K562 (cell line): ENCODE measurements around the gene SLC29A3. TPM values are rescaled to one million over a fixed set of nuclear protein-coding genes. Genes with fewer than 3 reads are reported as not detected.

Experiments
- ADNP ChIP-seq: fragments of 200-800 bp; sonication (Bioruptor generic); IDR thresholded peaks from 2 replicates; pipeline ENCODE4 v1.6.1; 2016; ENCODE audit warnings: missing genetic modification characterization, missing compliant biosample characterization
- ATF3 ChIP-seq, 2 experiments: fragments of 450-650 bp in 1 of 2; sonication (generic) in 1 of 2; formaldehyde crosslinking in 1 of 2; IDR thresholded peaks in 1 of 2; conservative IDR thresholded peaks in 1 of 2; 2 replicates each; pipeline versions ENCODE4 v1.6.1 to v1.8.1; 2016 to 2023; ENCODE audit warnings: mild to moderate bottlenecking in 2 of 2, moderate library complexity in 2 of 2, inconsistent platforms in 1 of 2, missing genetic modification reagents in 1 of 2
- ELK3 ChIP-seq: fragments of 450-650 bp; formaldehyde crosslinking; IDR thresholded peaks from 2 replicates; pipeline ENCODE4 v1.4.0; 2020; ENCODE audit warnings: mild to moderate bottlenecking
- FOSL1 ChIP-seq: fragments of 200-800 bp; sonication (Bioruptor generic); conservative IDR thresholded peaks from 2 replicates; pipeline ENCODE4 v1.6.1; 2016; ENCODE audit warnings: missing genetic modification characterization, missing compliant biosample characterization
- FOXK2 ChIP-seq, 2 experiments: fragments of 450-650 bp; IDR thresholded peaks in 1 of 2; conservative IDR thresholded peaks in 1 of 2; 2 replicates each; pipeline ENCODE4 v1.6.1; 2016; ENCODE audit warnings: low read depth in 2 of 2, mild to moderate bottlenecking in 1 of 2
- GATAD2B ChIP-seq: fragments of 450-650 bp; IDR thresholded peaks from 2 replicates; pipeline ENCODE4 v1.6.1; 2017; ENCODE audit warnings: mild to moderate bottlenecking, borderline replicate concordance
- KDM4B ChIP-seq, 2 experiments: fragments of 450-650 bp in 1 of 2; sonication (generic) in 1 of 2; IDR thresholded peaks; 2 replicates each; pipeline ENCODE4 v1.6.1; 2016 to 2017; ENCODE audit warnings: borderline replicate concordance in 2 of 2, antibody characterized with exemption in 1 of 2, low read depth in 1 of 2, mild to moderate bottlenecking in 1 of 2
- MECOM ChIP-seq: fragments of 250-450 bp; sonication (Bioruptor Pico); IDR thresholded peaks from 2 replicates; pipeline ENCODE4 v1.8.0; 2022; ENCODE audit warnings: inconsistent platforms
- NFE2 ChIP-seq: IDR thresholded peaks from 2 replicates; pipeline ENCODE4 v1.6.1; 2014; ENCODE audit warnings: antibody characterized with exemption, low read depth
- PKNOX1 ChIP-seq: fragments of 450-650 bp; IDR thresholded peaks from 2 replicates; pipeline ENCODE4 v1.6.1; 2016
- PRDM10 ChIP-seq: fragments of 450-650 bp; IDR thresholded peaks from 2 replicates; pipeline ENCODE4 v1.6.1; 2018; ENCODE audit not compliant: partially characterized antibody
- RAD21 ChIP-seq, 2 experiments: fragments of 250-450 bp in 1 of 2; fragments of 450-650 bp in 1 of 2; sonication (Bioruptor Pico) in 1 of 2; formaldehyde crosslinking in 1 of 2; IDR thresholded peaks in 1 of 2; conservative IDR thresholded peaks in 1 of 2; 2 replicates each; pipeline versions ENCODE4 v1.4.0 to v1.8.0; 2020 to 2022; ENCODE audit warnings: mild to moderate bottlenecking in 2 of 2, moderate library complexity in 1 of 2
- RCOR1 ChIP-seq, 2 experiments: IDR thresholded peaks; 2 replicates each; pipeline ENCODE4 v1.6.1; 2012; ENCODE audit warnings: low read depth in 2 of 2, low read length in 2 of 2, borderline replicate concordance in 1 of 2, improper control_type of control experiment in 1 of 2
- SNRNP70 ChIP-seq: fragments of 200-400 bp; formaldehyde crosslinking; optimal IDR thresholded peaks from 2 replicates; pipeline ENCODE3; 2017; ENCODE audit warnings: low read depth, low read length
- ZNF79 ChIP-seq: fragments of 250-450 bp; sonication (Bioruptor Pico); IDR thresholded peaks from 2 replicates; pipeline ENCODE4 v1.4.0; 2020; ENCODE audit warnings: low read depth, mild to moderate bottlenecking, moderate library complexity
- polyA plus RNA-seq, 8 experiments: library from polyadenylated mRNA; depleted of rRNA in 4 of 8; stranded (reverse) in 5 of 8; unstranded in 3 of 8; fragments of >200 nt; fragmentation: Nextera tagmentation in 2 of 8; fragmentation: Illumina TruSeq in 1 of 8; extraction: Ambion mirVana in 2 of 8; extraction: Trizol in 1 of 8; gene quantifications; 2 replicates each; pipeline versions ENCODE4 v1.2.1 to v1.2.3, GENCODE V29; 2011 to 2014; ENCODE audit warnings: inconsistent platforms in 1 of 8, missing spikeins in 1 of 8
- total RNA-seq, 7 experiments: library from RNA; depleted of rRNA in 6 of 7; stranded (reverse); fragments of >200 nt in 6 of 7; fragmentation: Illumina TruSeq in 2 of 7; extraction: Trizol in 2 of 7; gene quantifications; 2 replicates each; pipeline versions ENCODE4 v1.2.1 to v1.2.3, GENCODE V29; 2011 to 2021; ENCODE audit warnings: low replicate concordance in 1 of 7

The SLC29A3 gene
- total and polyA plus RNA-seq, 9 of the 15 experiments (the other 6 are each of a cell fraction or from before 2014, with no cell fraction given): 2.1 to 10.7 (median 4.6) TPM

DNA sequence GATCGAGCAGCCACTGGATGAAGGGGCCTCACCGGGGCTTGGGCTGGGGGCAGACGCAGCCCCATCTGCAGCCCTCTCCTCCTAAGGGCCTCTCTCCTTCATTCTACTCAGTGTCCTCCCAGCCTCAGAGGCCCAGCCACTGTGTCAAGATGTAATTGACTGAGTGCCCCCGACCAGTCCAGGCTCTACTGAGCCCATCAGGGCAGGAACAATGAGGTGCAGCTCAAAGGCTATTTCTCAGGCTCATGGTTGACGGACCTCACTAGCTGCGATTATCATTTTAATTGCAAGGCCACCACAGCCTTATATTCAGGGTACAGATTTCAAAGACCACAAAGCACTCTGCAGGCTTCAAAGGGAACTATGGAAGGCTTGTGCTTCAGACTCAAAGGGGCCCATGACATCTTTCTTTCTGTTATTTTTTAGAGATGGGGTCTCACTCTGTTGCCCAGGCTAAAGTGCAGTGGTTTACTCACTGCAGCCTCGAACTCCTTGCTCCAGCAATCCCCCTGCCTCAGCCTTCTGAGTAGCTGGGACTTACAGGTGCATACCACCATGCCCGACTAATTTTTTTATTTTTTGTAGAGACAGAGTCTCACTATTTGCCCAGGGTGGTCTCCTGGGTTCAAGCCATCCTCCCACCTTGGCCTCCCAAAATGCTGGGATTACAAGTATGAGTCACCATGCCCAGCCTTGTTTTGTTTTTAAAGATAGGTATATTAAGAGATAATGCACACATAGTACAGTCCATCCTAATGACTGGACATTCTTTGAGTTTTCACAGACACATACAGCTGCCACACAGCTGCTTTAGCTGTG, 23.7 kb downstream of the SLC29A3 start (continued):
- TF ChIP-seq ZNF79 (CRISPR knock-in tag) (no peak), MECOM (CRISPR knock-in tag) (0 out of 2 replicates have a peak, but pooled peaks have one; percentile 44), RCOR1 (IDR thresholded peaks at IDR 0.05; ENCODE audit: borderline replicate concordance in 1 of 2, low read depth in 2 of 2, low read length in 2 of 2) (no peak), RAD21 (CRISPR knock-in tag; conservative IDR thresholded peaks at IDR 0.05 in 1 of 2, IDR thresholded peaks at IDR 0.05 in 1 of 2) (no peak), KDM4B (IDR thresholded peaks at IDR 0.05; ENCODE audit: borderline replicate concordance in 2 of 2, low read depth in 1 of 2) (no peak), PRDM10 (peak; percentile 80), SNRNP70 (no peak), FOXK2 (conservative IDR thresholded peaks at IDR 0.05 in 1 of 2, IDR thresholded peaks at IDR 0.05 in 1 of 2; ENCODE audit: low read depth in 2 of 2) (0 out of 4 replicates have a peak, but pooled peaks of 1 of the 2 experiments have one; percentile 17), ADNP (tag) (peak; percentile 34; the same call in 1 of the 2 replicates), PKNOX1 (no peak), FOSL1 (tag) (peak; percentile 84), ELK3 (no peak), ATF3 (IDR thresholded peaks at IDR 0.05) (peak; percentile 78), ATF3 (CRISPR knock-in tag; conservative IDR thresholded peaks at IDR 0.05) (no peak), GATAD2B (no peak), NFE2 (peak; percentile 50)
